Measurements from ENCODE around the gene TSPAN33.

GRCh38 chr7:129186749-129187260 is 42.3 kb downstream of the TSPAN33 start:
- TF ChIP-seq CTCF (conservative IDR thresholded peaks at IDR 0.05), result no peak
- no peak for TF ChIP-seq ZFX (IDR thresholded peaks at IDR 0.05)

Measured in C4-2B (cell line).